CMK (cell line): ENCODE measurements around the gene HNRNPA3.
"Not testable (repeated sequence)": the region's sequence is repeated elsewhere in the genome, so short reads cannot be mapped to it uniquely, and the experiment has no call there.

ENCODE experiments used
- DNase-seq: peaks from one replicate; pipeline ENCODE4 v3.0.0-alpha.2; 2010; ENCODE audit warnings: low read depth

Gene HNRNPA3

DNA sequence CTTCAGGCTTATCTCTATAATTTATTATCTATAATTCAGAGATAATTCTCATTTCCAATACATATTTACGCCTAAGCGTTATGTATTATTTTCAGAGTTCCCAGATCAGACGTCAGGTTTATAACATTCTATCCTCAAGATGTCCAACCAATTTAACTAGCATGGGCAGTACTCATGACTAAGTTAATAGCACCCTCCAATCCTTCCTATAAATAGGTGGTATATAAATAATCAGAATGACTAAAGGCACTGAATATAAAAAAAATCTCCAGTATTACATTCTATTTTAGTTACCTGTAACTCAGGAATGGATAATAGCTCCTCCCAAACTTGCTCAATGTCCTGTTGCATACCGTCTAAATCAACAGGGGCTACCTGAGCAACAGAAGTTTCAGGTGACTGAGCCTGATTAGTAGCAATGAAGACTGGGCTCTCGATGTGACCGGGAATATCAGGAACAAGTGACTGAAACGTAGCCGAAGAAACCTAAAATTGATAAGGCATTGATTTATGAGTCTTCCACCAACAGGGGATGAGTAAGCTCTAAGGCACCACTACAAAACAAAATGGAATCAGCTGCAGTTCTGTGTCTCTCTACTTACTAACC lies 19.6 kb downstream of the HNRNPA3 start:
- no peak for DNase-seq

DNA sequence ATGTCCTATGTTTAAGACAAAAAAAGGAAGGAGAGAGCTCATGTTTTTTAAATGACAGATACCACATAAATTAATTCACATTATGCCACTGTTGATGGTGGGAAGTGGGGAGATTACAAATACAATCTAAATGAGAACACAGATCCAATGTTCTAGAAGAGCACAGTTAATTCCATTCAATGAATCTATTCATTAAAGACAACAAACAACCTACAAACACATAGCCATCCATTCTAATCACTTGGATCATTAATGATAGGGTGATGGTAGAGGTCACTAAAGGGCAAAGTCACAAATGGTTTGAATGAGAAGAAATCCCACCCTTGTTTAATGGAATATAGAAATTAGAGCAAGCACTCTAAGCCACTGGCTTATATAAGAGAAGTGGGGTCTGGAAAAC lies 21.7 kb downstream of the HNRNPA3 start:
- DNase-seq: no peak

DNA sequence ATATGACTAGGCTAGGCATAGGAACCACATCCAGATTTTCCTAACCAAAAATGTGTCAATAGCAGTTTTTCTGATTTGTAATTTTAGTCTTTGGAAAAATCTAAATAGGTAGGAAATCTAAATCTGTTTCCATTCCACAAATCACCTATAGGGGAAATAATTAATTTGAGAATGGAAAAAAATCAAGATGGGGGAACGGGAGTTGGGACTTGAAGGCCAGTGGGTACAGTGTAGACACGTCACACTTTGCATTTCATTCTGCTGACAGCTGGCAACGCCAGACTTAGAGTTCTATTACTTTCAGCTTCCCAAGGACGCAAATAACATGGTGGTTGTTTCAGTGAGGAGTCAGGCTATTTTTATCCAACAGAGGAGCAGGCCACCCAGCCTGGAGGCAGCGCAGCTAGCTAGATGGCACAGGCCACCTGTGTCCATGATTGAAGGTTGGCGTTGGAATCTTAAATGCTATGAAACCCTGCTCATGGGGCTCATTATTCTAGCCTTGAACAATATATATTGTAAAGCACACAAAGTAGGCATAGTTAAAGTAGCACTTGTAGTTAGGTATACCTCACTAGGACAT lies 23.4 kb downstream of the HNRNPA3 start:
- DNase-seq: no peak

DNA sequence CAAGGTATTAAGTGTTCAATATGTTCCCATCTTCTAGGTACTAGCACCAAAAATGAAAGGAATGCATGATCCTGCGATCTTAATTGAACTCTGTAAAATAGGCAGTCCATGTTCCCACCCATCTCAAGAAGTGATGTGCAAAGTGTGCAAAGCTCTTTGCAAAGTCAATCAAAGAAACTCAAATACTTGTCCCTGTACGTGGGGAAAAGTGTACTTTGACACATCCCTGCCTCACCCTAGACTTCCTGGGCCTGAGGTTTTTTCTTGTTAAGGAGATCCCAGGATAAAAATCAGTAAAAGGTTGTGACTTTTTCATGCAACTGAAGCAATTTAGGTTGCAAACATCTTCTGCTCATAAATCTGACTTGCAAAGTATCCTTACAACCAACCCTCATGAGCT lies 25.3 kb downstream of the HNRNPA3 start:
- no peak for DNase-seq

DNA sequence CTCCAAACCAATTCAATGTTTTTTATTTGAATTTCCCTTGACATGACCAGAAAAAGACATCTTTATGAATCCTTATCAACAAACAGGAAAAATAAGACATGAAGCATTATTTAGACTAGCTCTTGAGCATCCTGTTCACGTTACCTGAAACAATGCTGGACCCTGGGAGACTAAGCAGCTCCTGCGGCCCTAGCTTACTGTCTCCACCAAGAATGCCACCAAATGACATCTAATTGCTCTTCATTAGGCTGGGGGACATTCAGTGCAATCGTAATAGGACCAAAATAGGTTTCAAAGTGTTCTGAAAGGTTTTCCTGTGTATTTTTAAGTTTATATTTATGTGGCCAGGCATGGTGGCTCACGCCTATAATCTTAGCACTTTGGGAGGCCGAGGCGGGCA lies 26.5 kb downstream of the HNRNPA3 start:
- no peak for DNase-seq

DNA sequence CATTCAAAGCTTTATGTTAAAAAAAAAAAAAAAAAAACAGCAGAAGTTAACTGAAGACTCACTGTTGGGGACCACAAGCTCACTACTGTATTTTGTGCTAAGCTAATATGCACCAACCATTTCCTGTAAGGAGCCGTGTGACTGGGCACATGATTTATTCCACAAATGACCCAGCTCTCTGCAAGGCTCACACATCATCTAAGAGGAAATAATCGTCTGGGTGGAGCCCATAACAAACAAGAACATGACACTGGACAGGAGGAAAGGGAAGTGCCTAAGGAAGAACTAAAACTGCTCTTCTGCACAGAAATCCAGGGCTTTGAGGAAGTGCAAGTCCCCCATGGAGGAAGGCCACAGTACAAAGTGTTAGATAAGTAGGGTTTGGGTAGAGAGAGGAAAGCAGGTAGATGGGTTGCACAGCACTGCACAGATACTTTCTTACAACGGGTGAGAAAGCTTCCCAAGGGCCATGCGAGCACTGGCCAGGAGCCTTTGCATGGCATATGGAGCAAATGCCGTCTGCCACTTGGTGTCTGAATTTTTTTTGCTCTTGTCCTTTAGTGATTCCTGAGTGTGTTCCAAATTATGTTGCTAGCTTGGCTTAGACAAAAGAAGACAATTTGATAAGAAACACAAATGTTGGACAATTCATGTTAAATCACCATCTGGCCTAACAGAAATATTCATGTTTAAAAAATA lies 27.5 kb downstream of the HNRNPA3 start:
- peak; percentile 47 for DNase-seq

DNA sequence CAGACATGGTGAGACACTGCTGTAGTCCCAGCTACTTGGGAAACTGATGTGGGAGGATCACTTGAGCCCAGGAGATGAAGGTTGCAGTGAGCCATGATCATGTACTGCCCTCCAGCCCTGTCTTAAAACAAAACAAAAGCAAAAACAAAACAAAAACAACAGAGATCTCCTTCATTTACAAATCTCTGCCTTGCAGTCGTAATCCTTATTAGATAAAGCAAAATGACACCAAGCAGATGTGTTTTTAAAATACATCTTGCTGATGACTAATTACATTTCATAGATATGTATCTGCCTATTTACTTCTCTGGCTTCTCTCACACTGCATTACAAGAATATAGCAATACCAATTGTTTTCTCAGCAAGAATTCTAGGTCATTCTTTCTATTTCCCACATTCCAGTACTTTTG lies 29.1 kb downstream of the HNRNPA3 start:
- DNase-seq: no peak

DNA sequence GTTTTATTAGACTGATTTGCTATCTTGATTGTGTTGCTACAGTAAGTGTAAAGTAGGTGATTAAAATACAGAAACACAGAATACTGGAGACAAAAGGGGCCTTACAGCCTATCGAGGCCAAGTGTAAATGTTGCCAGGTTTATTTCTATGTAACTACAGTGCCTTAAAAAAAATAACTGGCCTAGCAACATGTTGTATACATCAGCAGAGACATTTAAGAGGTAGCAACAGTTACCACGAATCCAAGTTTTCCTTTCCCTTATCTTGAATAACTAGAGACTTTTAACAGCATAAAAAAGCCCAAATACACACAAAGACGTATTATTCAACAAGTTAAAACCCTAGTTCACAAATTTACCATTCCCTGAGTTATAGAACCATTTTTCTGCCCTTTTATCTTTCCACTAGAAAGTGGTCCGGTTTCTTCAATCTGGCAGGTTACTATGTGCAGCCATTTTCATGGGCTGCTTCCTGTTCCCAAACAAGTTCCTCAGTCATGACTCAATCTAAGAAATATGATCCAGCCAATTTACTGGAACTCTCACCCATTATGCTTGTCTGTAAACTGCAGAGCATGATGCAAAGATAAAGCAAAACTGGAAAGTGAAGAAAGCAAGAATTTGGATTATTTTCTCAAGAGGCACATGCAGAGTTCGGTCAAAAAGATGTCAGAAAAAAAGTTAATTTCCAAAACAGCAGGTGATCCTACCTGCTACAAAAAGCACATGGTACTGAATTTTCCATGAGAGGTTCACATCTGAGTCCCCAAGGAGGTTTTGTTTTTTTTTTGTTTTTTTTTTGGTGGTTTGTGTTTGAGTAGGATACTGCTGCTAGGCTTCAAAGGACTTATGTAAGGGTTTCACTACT lies 29.8 kb downstream of the HNRNPA3 start:
- no peak for DNase-seq

DNA sequence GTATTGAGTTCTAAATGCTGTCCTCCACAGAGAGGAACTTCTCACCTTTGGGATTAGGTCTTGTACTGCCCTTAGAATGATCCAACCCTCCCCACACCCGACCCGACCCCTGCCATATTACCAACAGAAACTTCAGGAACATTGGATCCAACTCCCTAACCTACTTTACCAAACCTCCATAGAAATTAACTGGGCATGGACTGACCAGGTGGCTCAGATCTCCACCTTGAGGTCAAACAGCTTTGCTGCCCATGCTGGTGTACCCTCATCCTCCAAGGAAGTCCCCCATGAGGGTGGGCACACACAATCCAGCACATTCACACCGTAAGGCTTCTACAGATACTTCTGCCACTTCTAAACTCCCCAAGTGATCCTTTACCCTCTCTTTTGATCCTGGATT lies 30.5 kb downstream of the HNRNPA3 start:
- DNase-seq: no peak

DNA sequence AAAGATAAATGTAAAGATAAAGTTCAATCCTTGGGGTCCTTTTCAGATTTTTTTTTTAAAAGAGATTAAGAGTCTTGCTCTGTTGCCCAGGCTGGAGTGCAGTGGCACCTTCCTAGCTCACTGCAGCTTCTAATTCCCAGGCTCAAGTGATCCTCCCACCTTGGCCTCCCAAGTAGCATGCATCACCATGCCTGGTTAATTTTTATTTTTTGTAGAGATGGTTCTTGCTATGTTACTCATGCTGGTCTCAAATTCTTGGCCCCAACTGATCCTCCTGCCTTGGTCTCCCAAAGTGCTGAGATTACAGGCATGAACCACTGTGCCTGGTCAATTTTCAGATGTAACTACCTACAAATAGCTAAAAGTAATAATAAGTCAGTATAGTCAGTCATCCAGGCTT lies 30.9 kb downstream of the HNRNPA3 start:
- DNase-seq: no peak

DNA sequence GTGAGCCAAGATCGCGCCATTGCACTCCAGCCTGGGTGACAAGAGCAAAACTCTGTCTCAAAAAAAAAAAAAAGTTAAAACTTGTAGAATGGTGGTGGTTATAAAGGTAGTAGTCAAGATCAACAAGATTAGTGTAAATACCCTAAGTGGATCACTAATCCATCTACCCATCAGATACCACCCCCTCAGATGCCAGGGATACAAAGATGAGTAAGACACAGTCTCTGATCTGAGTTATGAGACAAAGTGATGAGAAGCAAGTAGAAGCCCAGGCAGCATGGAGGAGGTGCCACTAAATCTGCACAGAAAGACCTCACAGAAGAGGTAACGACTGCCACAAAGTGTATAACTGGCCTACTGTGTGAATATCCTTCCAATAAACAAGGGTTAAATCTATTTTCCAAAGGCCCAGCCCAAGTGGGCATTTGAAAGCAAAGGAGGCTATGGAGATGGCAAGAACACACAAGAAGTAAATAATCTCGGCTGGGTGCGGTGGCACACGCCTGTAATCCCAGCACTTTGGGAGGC lies 31.7 kb downstream of the HNRNPA3 start:
- no peak for DNase-seq

DNA sequence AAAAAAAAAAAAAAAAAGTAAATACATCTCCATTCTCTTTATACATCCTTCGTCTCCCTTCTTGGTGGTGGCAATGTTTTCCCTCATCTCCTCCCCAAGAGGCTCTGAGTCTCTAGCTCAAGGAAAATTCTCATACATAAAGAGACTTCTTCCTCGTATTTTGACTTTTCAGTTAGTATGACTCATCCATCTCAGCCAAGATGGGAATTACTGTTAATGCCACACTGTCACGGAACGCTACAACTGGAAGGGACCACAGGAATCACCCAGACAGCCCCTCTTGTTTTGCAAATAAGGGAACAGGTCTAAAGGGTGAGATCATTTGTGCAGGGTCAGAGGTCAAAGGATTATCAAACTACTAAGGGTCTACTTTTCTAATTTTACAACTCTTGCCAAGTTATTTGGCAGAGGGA lies 32.4 kb downstream of the HNRNPA3 start:
- no peak for DNase-seq

DNA sequence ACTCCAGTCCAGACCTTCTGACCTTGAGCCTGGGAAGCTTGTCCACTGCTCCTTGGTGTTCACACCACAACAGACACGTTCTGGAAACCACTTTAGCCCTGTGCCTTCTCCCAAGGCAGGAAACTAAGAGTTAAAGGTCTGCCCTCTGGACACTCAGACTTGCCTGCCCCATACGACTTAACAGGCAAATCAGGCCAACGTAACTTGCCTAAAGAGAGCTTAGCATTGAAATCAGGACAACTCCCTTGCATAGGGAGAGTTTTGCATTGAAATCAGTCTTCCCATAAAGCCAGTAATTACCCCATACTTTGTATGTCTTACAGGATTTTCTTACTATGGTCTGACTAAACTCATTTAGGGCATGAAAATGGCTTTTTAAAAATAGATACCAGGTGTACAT lies 33.4 kb downstream of the HNRNPA3 start:
- no peak for DNase-seq

DNA sequence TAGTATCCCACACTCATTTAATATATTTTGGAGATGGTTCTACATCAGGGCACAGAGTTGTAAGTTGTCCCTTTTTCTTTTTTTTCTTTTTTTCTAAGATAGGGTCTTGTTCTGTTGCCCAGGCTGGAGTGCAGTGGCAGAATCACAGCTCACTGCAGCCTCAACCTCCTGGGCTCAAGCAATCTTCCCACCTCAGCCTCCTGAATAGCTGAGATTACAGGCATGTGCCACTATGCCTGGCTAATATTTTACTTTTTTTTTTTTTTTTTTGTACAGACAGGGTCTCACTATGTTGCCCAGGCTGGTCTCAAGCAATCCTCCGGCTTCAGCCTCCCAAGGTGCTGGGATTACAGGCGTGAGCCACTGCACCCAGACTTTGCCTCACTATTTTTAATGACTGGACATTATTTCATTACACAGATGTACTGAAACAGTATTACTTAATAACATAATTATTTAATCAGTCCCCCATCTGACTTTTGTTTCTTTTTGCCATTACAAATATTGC lies 34.0 kb downstream of the HNRNPA3 start:
- DNase-seq: not testable (repeated sequence)

DNA sequence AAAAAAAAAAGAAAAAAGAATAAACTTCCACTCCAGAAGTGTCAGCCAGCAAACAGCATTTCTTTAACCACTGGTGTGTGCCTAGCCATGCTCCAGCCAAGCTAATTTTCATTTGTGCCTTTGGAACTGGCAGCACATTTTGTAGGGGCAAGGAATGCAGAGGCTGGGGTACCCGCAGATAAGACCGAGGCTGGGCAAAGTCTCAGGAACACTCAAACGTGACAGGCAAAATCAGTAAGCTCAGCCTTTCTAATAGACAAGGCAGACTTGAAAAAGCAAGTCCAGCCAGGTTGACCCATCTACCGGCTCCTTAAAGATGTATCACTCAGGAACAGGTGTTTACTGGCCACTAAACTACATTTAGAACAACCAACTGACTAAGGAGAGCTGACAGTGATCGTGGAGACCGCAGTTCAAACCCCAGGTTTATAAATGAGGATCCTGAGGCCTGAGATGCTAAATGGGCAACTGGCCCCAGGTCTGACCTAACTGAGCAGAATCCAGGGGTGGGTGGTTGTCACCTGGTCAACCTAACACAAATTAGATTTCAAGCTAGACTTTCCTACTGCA lies 35.2 kb downstream of the HNRNPA3 start:
- DNase-seq: no peak

DNA sequence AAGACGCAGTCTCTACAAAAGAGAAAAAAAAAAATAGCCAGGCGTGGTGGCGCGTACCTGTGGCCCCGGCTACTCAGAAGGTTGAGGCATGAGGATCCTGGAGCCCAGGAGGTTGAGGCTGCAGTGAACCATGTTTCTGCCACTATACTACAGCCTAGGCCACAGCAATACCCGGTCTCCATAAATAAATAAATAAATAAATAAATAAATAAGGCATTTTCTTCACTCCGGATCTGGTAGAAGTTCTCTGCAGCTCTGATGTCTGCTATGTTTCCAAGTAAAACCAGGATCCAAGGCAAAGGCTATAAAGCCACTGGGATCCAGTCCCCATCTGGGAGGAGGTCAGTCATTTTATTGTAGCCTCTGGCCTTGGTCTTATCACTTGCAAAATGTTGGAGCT lies 36.4 kb downstream of the HNRNPA3 start:
- DNase-seq: no peak

DNA sequence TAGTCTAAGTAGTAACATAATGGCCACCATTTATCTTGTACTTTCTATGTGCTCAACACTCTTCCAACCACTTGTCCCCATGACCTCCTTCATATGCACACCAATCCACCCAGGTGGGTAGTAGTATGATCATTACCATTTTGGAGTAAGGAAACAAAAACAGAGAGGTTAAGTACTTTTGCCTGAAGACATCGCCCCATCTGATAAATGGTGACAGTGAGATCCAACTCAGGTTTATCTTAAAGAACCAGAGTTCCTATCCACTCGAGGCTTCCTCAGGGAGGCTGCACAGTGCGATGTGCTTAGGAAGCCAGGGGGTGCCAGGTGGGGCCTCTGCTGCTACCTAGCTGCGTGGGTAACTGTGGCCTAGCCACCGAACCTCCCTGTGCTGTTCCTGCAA lies 37.9 kb downstream of the HNRNPA3 start:
- no peak for DNase-seq

DNA sequence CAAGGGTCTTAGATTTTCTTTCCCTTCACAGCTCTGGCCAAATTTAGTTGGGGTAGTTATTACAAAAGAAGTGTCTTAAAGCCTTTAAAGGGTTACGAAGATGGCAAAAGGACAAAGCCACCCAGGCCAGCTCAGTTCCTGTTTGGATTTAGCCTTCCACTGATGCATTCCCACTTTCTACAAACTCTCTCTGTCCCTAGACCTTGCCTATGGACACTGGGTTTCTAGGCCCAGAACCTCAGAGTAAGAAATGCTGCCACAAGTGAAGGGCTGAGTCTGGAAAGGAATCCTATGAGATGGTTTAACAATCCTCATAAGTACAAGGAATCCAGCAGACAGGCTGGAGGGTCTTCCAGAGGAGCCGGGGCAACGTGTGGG lies 38.6 kb downstream of the HNRNPA3 start:
- no peak for DNase-seq

DNA sequence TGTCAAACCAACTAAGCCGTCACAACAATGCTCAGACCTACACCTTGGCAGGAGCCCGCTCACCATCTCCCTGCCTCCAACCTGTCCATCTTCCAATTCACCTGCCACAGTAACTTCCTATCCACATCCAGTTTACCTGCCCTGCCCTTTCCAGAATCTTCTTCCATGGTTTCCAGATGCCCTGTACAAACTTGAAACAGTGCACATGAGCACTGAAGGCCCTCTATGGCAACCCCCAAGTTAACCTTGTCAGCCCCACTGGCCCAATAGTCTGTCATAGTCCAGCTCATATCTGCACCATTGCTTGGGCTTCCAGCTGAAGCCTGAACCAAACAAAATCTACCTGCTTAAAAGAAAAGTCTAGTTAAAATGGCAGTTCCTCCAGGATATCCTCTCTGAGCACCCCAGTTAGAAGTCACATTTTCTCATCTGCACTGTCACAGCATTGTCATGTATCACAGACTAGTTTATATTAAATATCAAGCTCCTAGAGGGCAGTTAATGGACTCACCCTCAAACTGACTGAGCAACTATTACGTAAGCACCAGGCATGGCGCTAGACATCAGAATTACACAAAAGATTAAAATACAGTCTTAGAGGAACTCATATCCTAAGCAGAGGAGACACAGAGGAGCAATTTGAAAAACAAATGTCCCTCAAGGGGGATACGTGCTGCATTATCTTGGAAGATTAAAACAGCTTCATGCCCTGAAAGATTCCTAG lies 40.4 kb downstream of the HNRNPA3 start:
- DNase-seq: no peak

DNA sequence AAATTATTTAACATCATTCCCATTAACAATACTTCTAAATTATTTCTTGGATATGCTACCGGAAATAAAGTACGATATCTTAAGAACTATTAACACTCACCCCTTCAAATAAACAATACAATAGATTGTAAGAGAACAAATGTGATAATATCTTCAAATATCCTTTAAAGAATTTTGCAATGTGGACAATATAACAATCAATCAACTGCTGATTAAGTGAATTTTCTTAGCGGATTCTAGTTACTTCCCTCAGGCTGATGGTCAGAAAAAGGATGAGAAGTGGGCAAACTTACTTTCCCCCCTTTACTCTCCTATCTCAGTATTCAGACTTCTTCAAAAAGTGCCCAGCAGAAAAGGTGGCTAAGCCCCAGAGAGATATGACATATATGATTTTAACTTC lies 41.1 kb downstream of the HNRNPA3 start:
- no peak for DNase-seq
